Calu3 (cell line): ENCODE data around the gene MCF2L. TPM values are rescaled to one million over a fixed set of nuclear protein-coding genes. Genes with fewer than 3 reads are reported as not detected.
"Not testable (repeated sequence)": the region's sequence is repeated elsewhere in the genome, so short reads cannot be mapped to it uniquely, and the experiment has no call there.

Experiments used
- BruUV-seq: library from RNA; stranded (reverse); fragments of 400-500 nt; replicated peaks from 2 replicates; lab custom pipeline; 2021; lab: Mats Ljungman, UMichigan
- CTCF ChIA-PET: fragments of 300-600 bp; sonication (Branson Sonifier 250); formaldehyde crosslinking; loops from one replicate; lab custom pipeline; 2022; ENCODE audit warnings: antibody characterized with exemption; lab: Charles Lee
- DNase-seq: peaks from one replicate; pipeline ENCODE4 v3.0.0; 2022
- H3K27ac Mint-ChIP-seq: one replicate; pipeline ENCODE4 v1.8.0; 2022; ENCODE audit warnings: mixed read lengths; ENCODE audit not compliant: unreplicated experiment
- H3K27me3 Mint-ChIP-seq: one replicate; pipeline ENCODE4 v1.8.0; 2022; ENCODE audit warnings: mixed read lengths; ENCODE audit not compliant: unreplicated experiment
- H3K36me3 Mint-ChIP-seq: one replicate; pipeline ENCODE4 v1.8.0; 2022; ENCODE audit warnings: mild to moderate bottlenecking, moderate library complexity, mixed read lengths; ENCODE audit not compliant: insufficient read depth, unreplicated experiment
- H3K4me1 Mint-ChIP-seq: one replicate; pipeline ENCODE4 v1.8.0; 2022; ENCODE audit warnings: mild to moderate bottlenecking, low read depth, mixed read lengths; ENCODE audit not compliant: unreplicated experiment
- H3K4me3 Mint-ChIP-seq: one replicate; pipeline ENCODE4 v1.8.0; 2022; ENCODE audit warnings: mild to moderate bottlenecking, low read depth, moderate library complexity, mixed read lengths; ENCODE audit not compliant: unreplicated experiment
- H3K9me3 Mint-ChIP-seq: one replicate; pipeline ENCODE4 v1.8.0; 2022; ENCODE audit warnings: low read depth, mixed read lengths; ENCODE audit not compliant: unreplicated experiment
- intact Hi-C: fragments of 100-400 bp; cut with micrococcal nuclease; formaldehyde crosslinking; loops from one replicate; pipeline ENCODE4 v1.10.0; 2022; ENCODE audit not compliant: unreplicated experiment
- total RNA-seq: library from RNA; stranded (reverse); gene quantifications from 2 replicates; pipeline ENCODE4 v1.2.3, GENCODE V29; 2022
- TF ChIP-seq, protein P1 (sequence below): fragments of 200-600 bp; IDR thresholded peaks from one replicate; pipeline ENCODE4 v1.8.0; 2022; ENCODE audit warnings: antibody characterized with exemption; ENCODE audit not compliant: unreplicated experiment

The MCF2L gene
- total RNA-seq, 1 experiment from 2014 or later, result 12.9 TPM

DNA sequence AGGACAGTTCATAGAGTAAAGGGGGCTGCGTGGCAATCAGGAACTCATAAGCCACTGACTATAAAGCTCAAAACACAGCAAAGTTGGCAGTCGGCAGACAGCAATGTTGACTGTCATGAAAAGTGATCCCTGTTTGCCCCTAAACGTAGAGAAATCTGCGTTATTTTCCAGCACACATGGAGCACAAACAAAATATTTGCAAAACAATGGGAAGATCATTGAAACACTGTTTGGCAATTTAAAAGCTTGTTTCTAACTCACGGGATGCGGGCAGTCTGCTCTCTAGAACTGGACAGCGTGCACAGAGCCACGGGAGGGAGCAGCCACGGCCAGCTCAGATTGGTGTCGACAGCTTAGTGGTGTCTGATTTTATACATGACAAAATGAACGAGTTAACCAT lies 130.1 kb downstream of the MCF2L start:
- BruUV-seq, result no TSS peak
- H3K9me3 Mint-ChIP-seq, result no peaks in the 10 kb centered on the region
- H3K27me3 Mint-ChIP-seq, result no peaks in the 10 kb centered on the region
- intact Hi-C loops, result no loop called here
- peaks cover 10% of the 10 kb centered on the region for H3K36me3 Mint-ChIP-seq
- TF ChIP-seq, protein P1, sequence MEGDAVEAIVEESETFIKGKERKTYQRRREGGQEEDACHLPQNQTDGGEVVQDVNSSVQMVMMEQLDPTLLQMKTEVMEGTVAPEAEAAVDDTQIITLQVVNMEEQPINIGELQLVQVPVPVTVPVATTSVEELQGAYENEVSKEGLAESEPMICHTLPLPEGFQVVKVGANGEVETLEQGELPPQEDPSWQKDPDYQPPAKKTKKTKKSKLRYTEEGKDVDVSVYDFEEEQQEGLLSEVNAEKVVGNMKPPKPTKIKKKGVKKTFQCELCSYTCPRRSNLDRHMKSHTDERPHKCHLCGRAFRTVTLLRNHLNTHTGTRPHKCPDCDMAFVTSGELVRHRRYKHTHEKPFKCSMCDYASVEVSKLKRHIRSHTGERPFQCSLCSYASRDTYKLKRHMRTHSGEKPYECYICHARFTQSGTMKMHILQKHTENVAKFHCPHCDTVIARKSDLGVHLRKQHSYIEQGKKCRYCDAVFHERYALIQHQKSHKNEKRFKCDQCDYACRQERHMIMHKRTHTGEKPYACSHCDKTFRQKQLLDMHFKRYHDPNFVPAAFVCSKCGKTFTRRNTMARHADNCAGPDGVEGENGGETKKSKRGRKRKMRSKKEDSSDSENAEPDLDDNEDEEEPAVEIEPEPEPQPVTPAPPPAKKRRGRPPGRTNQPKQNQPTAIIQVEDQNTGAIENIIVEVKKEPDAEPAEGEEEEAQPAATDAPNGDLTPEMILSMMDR, result no peak
- H3K27ac Mint-ChIP-seq, result no peak overlapping the region
- DNase-seq, result no peak
- no peak overlapping the region for H3K4me3 Mint-ChIP-seq
- CTCF ChIA-PET, result no interaction called here
- no peaks in the 10 kb centered on the region for H3K4me1 Mint-ChIP-seq

DNA sequence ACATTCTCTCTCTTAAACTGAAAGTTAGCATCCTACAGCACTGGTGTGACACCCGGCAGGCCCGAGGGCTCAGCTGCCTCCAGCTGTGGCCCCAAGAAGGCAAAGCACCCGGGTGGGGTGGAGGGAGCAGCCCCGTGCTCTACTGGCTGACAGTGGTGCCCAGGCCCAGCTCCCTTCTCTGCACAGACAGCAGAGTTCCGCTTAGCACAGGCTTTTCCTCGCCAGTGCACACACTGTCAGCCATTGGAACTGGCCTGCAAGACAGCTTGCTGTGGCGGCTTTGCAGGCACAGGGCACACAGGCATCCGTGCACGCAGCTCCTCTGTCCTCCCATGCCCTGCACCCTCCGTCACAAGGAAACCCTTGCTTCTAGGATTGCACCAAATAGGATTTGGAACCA lies 133.3 kb downstream of the MCF2L start:
- intact Hi-C loops, H3K9me3 Mint-ChIP-seq, BruUV-seq, CTCF ChIA-PET, H3K27ac Mint-ChIP-seq, H3K27me3 Mint-ChIP-seq, H3K4me1 Mint-ChIP-seq, H3K4me3 Mint-ChIP-seq, DNase-seq: not testable (repeated sequence)
- H3K36me3 Mint-ChIP-seq, result peaks cover 10% of the 10 kb centered on the region

DNA sequence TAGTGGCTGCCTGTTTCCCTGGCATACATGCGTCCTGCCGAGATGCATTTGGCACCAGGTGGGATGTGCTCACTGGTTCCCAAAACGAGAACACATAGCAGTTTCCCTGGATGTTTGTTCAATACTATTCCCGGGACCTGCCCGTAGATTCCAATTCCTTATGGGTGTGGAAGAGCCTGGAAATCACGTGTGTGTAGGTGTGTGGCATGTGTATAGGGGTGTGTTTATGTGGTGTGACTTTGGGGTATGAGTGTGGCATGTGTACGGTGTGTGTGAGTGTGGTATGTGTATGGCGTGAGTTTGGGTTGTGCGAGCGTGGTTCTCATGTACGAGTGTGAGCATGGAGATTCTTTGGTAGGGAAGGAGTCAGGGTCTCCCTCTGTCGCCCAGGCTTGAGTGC lies 133.7 kb downstream of the MCF2L start:
- intact Hi-C loops, result no loop called here
- H3K36me3 Mint-ChIP-seq, result peaks cover 10% of the 10 kb centered on the region
- TF ChIP-seq, protein P1, result no peak
- no TSS peak for BruUV-seq
- H3K27ac Mint-ChIP-seq, result no peak overlapping the region
- no peaks in the 10 kb centered on the region for H3K4me1 Mint-ChIP-seq
- no peaks in the 10 kb centered on the region for H3K9me3 Mint-ChIP-seq
- CTCF ChIA-PET, result no interaction called here
- H3K27me3 Mint-ChIP-seq, result no peaks in the 10 kb centered on the region
- H3K4me3 Mint-ChIP-seq, result no peak overlapping the region
- no peak for DNase-seq

DNA sequence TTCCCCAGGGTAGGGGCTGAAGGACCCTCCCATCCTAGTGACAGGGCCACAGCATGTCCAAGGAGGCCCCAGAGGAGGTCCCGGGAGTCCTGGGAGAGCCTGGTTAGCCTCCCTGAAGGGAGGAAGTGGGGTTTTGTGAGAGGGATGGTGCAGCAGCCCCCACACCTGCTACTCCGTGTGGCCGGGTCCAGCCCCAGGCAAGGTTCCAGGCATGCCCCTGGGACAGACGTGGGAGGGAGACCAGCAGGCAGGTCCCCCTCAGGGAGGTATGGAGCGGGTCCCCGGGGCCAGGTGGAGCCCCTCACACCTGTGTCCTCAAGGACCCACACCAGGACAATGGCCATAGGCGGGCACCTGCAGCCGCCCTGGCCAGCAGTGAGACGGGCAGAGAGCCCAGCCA lies 134.6 kb downstream of the MCF2L start:
- intact Hi-C loops, result no loop called here
- H3K9me3 Mint-ChIP-seq, result no peaks in the 10 kb centered on the region
- H3K4me1 Mint-ChIP-seq, result no peaks in the 10 kb centered on the region
- TF ChIP-seq, protein P1, result no peak
- CTCF ChIA-PET, result no interaction called here
- no peak overlapping the region for H3K27ac Mint-ChIP-seq
- DNase-seq, result no peak
- no peaks in the 10 kb centered on the region for H3K27me3 Mint-ChIP-seq
- BruUV-seq, result no TSS peak
- peaks cover 10% of the 10 kb centered on the region for H3K36me3 Mint-ChIP-seq
- H3K4me3 Mint-ChIP-seq, result no peak overlapping the region

DNA sequence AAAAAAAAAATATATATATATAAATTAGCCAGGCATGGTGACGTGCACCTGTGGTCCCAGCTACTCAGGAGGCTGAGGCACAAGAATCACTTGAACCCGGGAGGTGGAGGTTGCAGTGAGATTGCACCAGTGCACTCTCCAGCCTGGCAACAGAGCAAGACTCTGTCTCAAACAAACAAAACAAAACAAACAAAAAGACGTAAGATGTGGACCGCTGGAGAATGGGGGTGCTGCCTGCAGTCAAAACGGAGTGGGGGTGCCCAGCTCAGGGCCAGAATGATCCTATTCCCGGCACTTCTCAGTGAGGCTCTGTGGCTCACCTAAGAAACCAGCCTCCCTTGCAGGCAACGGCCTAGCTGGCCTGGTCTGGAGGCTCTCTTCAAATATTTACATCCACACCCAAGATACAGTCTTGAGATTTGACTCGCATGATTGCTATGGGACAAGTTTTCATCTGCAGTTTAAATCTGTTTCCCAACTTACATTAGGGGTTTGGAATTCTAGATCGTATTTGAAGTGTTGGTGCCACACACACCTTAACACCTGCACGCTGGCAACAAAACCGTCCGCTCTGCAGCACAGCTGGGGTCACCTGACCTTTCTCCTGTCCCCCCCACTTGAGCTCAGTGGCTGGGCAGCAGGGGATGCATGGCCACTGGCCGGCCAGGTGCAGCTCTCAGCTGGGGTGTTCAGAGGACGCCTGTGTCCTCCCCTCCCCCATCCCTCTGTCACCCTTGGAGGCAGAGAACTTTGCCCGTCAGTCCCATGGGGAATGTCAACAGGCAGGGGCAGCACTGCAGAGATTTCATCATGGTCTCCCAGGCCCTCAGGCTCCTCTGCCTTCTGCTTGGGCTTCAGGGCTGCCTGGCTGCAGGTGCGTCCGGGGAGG lies 136.3 kb downstream of the MCF2L start, which contains the start of gene F7:
Gene F7, plus strand, starts transcription at position 760 of the 889 bp plus-strand sequence. Its CDS starts 51 bp downstream, at position 811.
- Mint-ChIP-seq H3K27me3 (no peaks in the 10 kb centered on the region), H3K9me3 (no peaks in the 10 kb centered on the region), H3K4me3 (no peak within 1 kb of the TSS), H3K4me1 (no peaks in the 10 kb centered on the region), H3K36me3 (peaks cover 5% of the 10 kb centered on the region), H3K27ac (no peak within 1 kb of the TSS)
- TF ChIP-seq, protein P1, result no peak
- intact Hi-C loops, result no loop called here
- CTCF ChIA-PET, result no interaction called here
- no peak for DNase-seq
- no TSS peak for BruUV-seq
